SH-SY5Y (cell line): ENCODE results near the gene INTS6.

Source experiments
- GATA2 ChIP-seq: IDR thresholded peaks from 2 replicates; pipeline ENCODE4 v1.6.1; 2011; ENCODE audit warnings: mild to moderate bottlenecking, low read depth, low read length
- GATA3 ChIP-seq: IDR thresholded peaks from 2 replicates; pipeline ENCODE4 v1.6.1; 2011; ENCODE audit warnings: low read depth, mild to moderate bottlenecking, low read length, moderate library complexity

DNA sequence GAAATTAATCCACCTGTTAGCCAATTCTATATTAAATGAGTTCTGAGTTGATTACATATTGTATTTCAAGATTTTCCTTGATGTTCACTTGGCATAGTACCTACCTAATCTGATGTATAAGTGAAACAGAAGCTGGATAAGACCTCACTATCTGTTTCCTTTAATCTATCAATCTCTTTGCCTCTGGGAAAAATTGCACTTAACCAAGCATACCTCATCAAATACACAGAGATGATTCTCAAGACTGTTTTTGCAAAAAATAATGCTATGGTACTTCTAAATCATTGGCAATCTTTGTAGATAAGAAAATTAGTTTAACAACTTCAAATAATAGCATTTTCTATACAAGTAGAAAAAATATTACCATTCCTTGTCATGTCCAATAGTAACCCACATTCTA, 58.1 kb downstream of the INTS6 start:
- TF ChIP-seq GATA2 (no peak), GATA3 (peak; percentile 85)
